Cardiac fibroblast (primary cell): ENCODE results near the gene SCAPER.

ENCODE experiments used
- DNase-seq, 2 donors: peaks; one replicate each; pipeline versions ENCODE4 v3.0.0 to v3.0.0-alpha.2; 2010; ENCODE audit warnings: low read depth in 2 of 2
- H3K4me3 ChIP-seq, 2 donors: replicated peaks in 1 of 2; 1 replicate in 1 of 2; 2 replicates in 1 of 2; pipeline ENCODE4 v1.5.1; 2011; ENCODE audit warnings: low read depth in 2 of 2, low read length in 2 of 2, mild to moderate bottlenecking in 2 of 2, moderate library complexity in 1 of 2
- TF ChIP-seq, protein P1 (sequence below): IDR thresholded peaks from one replicate; pipeline ENCODE4 v1.5.1; 2011; ENCODE audit warnings: low read depth, mild to moderate bottlenecking, low read length, inconsistent platforms

The SCAPER gene

GRCh38 chr15:76644646-76645045 lies 260.5 kb downstream of the SCAPER start:
- no peak overlapping the region for H3K4me3 ChIP-seq
- no peak for DNase-seq
- TF ChIP-seq, protein P1, sequence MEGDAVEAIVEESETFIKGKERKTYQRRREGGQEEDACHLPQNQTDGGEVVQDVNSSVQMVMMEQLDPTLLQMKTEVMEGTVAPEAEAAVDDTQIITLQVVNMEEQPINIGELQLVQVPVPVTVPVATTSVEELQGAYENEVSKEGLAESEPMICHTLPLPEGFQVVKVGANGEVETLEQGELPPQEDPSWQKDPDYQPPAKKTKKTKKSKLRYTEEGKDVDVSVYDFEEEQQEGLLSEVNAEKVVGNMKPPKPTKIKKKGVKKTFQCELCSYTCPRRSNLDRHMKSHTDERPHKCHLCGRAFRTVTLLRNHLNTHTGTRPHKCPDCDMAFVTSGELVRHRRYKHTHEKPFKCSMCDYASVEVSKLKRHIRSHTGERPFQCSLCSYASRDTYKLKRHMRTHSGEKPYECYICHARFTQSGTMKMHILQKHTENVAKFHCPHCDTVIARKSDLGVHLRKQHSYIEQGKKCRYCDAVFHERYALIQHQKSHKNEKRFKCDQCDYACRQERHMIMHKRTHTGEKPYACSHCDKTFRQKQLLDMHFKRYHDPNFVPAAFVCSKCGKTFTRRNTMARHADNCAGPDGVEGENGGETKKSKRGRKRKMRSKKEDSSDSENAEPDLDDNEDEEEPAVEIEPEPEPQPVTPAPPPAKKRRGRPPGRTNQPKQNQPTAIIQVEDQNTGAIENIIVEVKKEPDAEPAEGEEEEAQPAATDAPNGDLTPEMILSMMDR: no peak

- TF ChIP-seq, protein P1: peak; percentile 20
- H3K4me3 ChIP-seq: no peak overlapping the region
- DNase-seq: peak in 1 of 2 donors; percentile 29
Observed at GRCh38 chr15:76642671-76643070, 262.5 kb downstream of the SCAPER start.

DNA sequence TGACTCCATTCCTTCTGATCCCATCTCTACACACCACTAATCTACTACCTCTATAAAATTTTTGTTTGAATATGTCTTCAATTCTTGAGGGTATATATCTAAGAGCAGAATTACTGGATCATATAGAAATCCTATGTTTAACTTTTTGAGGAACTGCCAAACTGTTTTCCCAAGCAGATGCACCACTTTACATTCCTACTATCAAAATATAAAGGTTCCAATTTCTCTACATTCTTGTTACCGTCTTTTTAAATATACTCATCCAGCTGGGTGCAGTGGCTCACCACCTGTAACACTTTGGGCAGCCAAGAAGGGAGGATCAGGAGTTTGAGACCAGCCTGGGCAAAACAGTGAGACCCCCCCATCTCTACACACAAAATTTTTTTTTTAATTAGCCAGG lies 268.0 kb downstream of the SCAPER start:
- no peak overlapping the region for H3K4me3 ChIP-seq
- DNase-seq: no peak
- TF ChIP-seq, protein P1: no peak

GRCh38 chr15:76636059-76636458 lies 269.1 kb downstream of the SCAPER start:
- TF ChIP-seq, protein P1: no peak
- H3K4me3 ChIP-seq: no peak overlapping the region
- peak in 1 of 2 donors; percentile 17 for DNase-seq

GRCh38 chr15:76626611-76627010 lies 278.5 kb downstream of the SCAPER start:
- no peak overlapping the region for H3K4me3 ChIP-seq
- no peak for DNase-seq
- TF ChIP-seq, protein P1: no peak

GRCh38 chr15:76625267-76625666 lies 279.9 kb downstream of the SCAPER start:
- TF ChIP-seq, protein P1: no peak
- no peak for DNase-seq
- H3K4me3 ChIP-seq: no peak overlapping the region

DNA sequence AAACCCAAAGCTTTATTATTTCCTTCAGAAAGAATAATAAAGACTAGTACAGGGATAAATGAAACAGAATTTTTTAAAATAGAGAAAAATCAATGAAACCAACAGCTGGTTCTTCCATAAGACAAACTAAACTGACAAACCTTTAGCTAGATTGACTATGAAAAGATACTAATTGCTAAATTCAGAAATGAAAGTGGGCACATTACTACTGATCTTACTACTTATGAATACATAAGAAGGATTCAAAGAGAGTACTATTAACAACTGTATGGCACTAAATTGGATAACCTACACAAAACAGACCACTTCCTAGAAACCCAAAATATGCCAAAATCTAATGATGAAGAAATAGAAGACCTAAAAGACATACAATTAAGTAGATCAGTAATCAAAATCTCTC lies 290.4 kb downstream of the SCAPER start:
- TF ChIP-seq, protein P1: no peak
- no peak overlapping the region for H3K4me3 ChIP-seq
- DNase-seq: no peak
